Mucosa of rectum (tissue), 2 donors: ENCODE data around the gene TSACC.
"Not testable (repeated sequence)": the region's sequence is repeated elsewhere in the genome, so short reads cannot be mapped to it uniquely, and the experiment has no call there.

Experiments used
- H3K27ac ChIP-seq, 2 donors: one replicate each; pipeline ENCODE4 v1.7.0; 2013; ENCODE audit warnings: inconsistent platforms in 2 of 2, low read depth in 2 of 2, low read length in 2 of 2
- H3K27me3 ChIP-seq, 2 donors: one replicate each; pipeline ENCODE4 v1.7.0; 2013; ENCODE audit warnings: low read length in 2 of 2; ENCODE audit not compliant: control insufficient read depth in 2 of 2, insufficient read depth in 2 of 2
- H3K36me3 ChIP-seq, 2 donors: one replicate each; pipeline ENCODE4 v1.7.0; 2013; ENCODE audit warnings: low read length in 2 of 2; ENCODE audit not compliant: control insufficient read depth in 2 of 2, insufficient read depth in 2 of 2
- H3K4me1 ChIP-seq, 2 donors: one replicate each; pipeline ENCODE4 v1.7.0; 2013; ENCODE audit warnings: low read length in 2 of 2, mild to moderate bottlenecking in 1 of 2; ENCODE audit not compliant: control insufficient read depth in 2 of 2, insufficient read depth in 2 of 2
- H3K4me3 ChIP-seq, 2 donors: one replicate each; pipeline ENCODE4 v1.7.0; 2013; ENCODE audit warnings: low read length in 2 of 2
- H3K9ac ChIP-seq, 2 donors: one replicate each; pipeline ENCODE4 v1.7.0; 2013; ENCODE audit warnings: low read length in 2 of 2, low read depth in 1 of 2, mild to moderate bottlenecking in 1 of 2
- H3K9me3 ChIP-seq, 2 donors: one replicate each; pipeline ENCODE4 v1.7.0; 2013; ENCODE audit warnings: low read length in 2 of 2; ENCODE audit not compliant: control insufficient read depth in 2 of 2
- donor health status: healthy.
- donor health status: Normal muscosa, but diverticular disease.

The TSACC gene

DNA sequence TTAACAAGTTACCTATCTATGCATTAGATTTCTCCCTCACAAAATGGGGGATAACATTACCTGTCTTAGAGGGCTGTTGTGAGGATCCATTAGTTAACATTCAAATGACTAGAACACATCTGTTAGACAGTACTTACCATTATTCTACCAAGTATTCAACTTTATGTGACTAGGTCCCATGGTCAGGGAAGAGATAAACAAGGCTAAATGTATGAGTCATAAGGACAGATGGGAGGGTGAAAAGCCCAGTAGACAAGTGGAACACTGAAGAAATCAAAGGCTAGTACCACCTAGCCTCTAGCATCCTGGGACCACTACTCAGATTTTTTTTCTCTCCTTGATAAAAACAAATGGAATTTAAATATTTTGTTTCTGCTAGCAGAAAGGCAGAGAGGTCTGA lies 30.2 kb upstream of the TSACC start:
- H3K27ac ChIP-seq: no peak overlapping the region
- H3K4me1 ChIP-seq: no peaks in the 10 kb centered on the region
- peaks cover 34 to 50% of the 10 kb centered on the region in 2 donors for H3K36me3 ChIP-seq

DNA sequence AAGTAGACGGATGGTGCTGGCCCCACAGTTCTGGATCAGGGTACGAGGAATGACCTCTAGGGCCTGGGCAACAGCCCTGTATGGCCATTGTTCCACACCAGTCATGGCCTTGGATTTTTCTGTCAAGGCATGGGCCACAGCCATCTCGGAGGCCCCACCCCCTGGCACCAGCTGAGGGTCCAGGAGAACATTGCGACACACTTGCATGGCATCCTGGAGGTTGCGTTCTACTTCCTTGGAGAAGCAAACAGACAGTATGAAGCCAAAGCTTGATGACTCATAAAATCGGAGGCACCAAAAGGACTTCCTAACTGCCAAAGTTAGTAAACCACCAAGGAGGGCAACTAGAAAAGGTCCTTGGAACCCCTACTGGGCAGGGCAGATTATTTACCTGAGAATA lies 27.4 kb upstream of the TSACC start:
- Histone ChIP-seq H3K4me1 (no peaks in the 10 kb centered on the region), H3K4me3 (no peak overlapping the region), H3K27me3 (no peaks in the 10 kb centered on the region), H3K27ac (no peak overlapping the region), H3K9ac (no peak overlapping the region), H3K9me3 (no peaks in the 10 kb centered on the region), H3K36me3 (peaks cover 44 to 71% of the 10 kb centered on the region in 2 donors)

More for the DNA sequence above, 30.2 kb upstream of the TSACC start:
- H3K9me3 ChIP-seq: no peaks in the 10 kb centered on the region
- no peaks in the 10 kb centered on the region for H3K27me3 ChIP-seq
- no peak overlapping the region for H3K9ac ChIP-seq
- H3K4me3 ChIP-seq: no peak overlapping the region

DNA sequence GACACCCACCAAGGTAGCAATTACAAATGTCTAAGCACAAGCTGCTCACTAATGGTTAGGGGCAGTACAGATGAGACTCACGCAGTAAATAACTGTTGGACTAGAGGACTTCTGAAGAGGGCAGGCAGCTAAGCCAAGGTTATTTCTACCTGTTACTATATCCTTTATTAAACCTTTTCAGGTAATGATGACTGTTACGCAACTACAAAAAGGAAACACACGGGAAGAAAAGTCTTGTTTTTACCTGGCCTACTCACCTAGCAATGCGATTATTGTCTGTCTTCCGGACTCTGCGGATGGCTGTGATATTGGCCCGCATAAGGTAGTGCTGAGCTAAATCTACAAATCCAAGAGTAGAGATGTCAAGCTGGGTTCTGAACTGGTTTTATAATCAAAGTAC lies 21.4 kb upstream of the TSACC start:
- H3K4me1 ChIP-seq: no peaks in the 10 kb centered on the region
- peaks cover 55 to 78% of the 10 kb centered on the region in 2 donors for H3K36me3 ChIP-seq
- H3K4me3 ChIP-seq: no peak overlapping the region
- H3K27me3 ChIP-seq: no peaks in the 10 kb centered on the region
- no peak overlapping the region for H3K27ac ChIP-seq
- no peak overlapping the region for H3K9ac ChIP-seq
- H3K9me3 ChIP-seq: no peaks in the 10 kb centered on the region

DNA sequence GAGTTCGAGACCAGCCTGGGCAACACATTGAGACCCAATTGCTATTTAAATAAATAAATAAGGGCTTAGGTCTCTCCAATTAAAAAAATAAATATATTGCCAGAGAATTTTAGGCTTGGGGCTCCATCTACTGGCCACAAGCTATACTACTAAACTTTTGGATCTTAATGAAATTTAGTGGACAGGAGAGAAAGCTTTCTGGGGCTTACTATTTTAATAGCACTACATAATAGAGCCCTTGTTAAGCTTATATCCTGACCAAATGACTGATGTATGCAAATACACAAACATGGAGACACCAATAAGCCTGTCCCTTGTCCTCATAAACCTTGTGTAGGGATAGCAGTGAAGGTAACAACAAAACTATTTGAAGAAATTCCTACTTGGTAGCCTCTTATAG lies 18.7 kb upstream of the TSACC start:
- no peaks in the 10 kb centered on the region for H3K27me3 ChIP-seq
- H3K36me3 ChIP-seq: peaks cover 57 to 73% of the 10 kb centered on the region in 2 donors
- no peak overlapping the region for H3K27ac ChIP-seq
- no peaks in the 10 kb centered on the region for H3K9me3 ChIP-seq
- no peak overlapping the region for H3K9ac ChIP-seq
- H3K4me1 ChIP-seq: no peaks in the 10 kb centered on the region
- H3K4me3 ChIP-seq: no peak overlapping the region

DNA sequence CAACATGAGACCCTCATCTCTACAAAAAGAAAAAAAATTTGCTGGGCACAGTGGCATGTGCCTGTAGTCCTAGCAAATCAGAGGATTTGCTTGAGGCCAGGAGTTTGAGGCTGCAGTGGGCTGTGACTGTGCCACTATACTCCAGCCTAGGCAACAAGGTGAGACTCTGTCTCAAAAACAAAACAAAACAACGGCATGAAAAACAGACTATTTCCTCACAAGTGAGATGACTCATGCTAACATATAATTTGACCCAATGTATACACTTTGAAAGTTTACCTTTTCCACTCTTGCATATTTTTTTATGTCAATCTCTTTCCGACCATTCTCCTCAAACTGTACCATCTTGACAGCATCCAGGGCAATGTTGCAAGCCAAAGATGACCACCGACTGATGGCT lies 17.8 kb upstream of the TSACC start:
- no peaks in the 10 kb centered on the region for H3K9me3 ChIP-seq
- H3K4me1 ChIP-seq: no peaks in the 10 kb centered on the region
- H3K27ac ChIP-seq: no peak overlapping the region
- no peaks in the 10 kb centered on the region for H3K27me3 ChIP-seq
- no peak overlapping the region for H3K9ac ChIP-seq
- no peak overlapping the region for H3K4me3 ChIP-seq
- peaks cover 56 to 72% of the 10 kb centered on the region in 2 donors for H3K36me3 ChIP-seq

DNA sequence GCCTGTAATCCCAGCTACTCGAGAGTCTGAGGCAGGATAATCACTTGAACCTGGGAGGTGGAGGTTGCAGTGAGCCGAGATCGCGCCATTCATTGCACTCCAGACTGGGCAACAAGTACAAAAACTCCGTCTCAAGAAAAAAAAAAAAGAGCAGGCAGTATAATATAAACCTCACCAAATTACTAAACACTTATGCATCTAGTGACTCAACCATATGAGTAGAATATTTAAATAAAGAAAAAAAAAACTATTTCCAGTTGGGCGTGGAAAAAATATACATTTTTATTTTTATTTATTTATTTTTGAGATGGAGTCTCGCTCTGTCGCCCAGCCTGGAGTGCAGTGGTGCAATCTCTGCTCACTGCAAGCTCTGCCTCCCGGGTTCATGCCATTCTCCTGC lies 15.1 kb upstream of the TSACC start:
- H3K36me3 ChIP-seq: peaks cover 38 to 52% of the 10 kb centered on the region in 2 donors
- H3K4me3 ChIP-seq, H3K27me3 ChIP-seq, H3K9me3 ChIP-seq, H3K9ac ChIP-seq, H3K27ac ChIP-seq, H3K4me1 ChIP-seq: not testable (repeated sequence)

DNA sequence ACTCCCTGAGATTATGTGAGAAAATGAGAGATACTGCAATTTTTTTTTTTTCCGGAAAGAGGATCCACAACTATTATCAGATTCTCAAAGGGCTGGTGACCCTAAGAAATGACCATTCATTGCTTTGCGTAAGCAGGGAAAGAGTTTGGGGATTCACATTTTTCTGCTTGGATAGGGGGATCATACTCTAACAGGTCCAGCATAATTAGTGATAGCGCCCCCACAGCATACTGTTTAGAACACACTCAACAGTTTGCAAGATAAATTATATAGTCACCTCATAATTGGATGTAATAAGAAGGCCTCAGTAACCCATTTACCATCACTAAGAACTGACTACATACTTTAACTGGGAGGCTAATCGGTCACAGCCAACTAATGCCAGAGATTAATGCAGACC lies 2.1 kb upstream of the TSACC start:
- Histone ChIP-seq H3K4me3 (peak overlapping the region in 1 of 2 donors; percentile 17), H3K27ac (no peak overlapping the region), H3K9ac (peak overlapping the region in 1 of 2 donors; percentile 15), H3K27me3 (no peaks in the 10 kb centered on the region), H3K36me3 (peaks cover 28 to 35% of the 10 kb centered on the region in 2 donors), H3K9me3 (no peaks in the 10 kb centered on the region), H3K4me1 (peaks cover 9 to 13% of the 10 kb centered on the region in 2 donors)

DNA sequence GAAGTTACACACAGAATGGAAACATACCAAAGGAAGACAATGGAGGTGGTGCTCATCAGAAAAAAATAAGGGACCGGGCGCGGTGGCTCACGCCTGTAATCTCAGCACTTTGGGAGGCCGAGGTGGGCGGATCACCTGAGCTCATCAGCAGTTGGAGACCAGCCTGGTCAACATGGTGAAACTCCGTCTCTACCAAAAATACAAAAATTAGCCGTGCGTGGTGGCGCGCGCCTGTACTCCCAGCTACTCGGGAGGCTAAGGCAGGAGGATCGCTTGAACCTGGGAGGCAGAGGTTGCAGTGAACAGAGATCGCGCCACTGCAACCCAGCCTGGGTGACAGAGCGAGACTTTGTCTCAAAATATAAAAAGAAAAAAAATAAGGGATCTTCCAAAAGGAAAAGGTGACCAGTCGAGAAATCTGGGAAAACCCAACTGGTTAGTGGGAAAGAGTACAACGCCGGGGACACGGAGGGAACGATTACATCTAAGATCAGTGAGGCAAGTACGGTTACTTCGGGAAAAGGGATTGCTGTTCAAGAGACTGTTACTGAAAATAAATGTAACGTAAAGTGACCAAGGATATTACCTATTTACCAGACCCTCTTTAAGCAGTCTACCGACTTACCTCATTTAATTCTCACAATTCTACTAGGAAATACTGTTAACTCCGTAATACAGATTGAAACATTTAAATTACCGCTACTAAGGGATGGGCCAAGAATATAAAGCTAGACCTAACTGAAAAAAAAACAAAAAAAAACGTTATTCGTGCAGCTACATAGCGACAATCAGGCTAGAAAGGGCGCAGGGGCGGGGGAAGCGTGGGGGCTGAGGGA lies 1.1 kb upstream of the TSACC start:
- H3K9ac ChIP-seq: peak overlapping the region; percentile 44 to 88
- H3K4me1 ChIP-seq: peaks cover 9 to 13% of the 10 kb centered on the region in 2 donors
- H3K27ac ChIP-seq: peak overlapping the region; percentile 1 to 75
- H3K27me3 ChIP-seq: no peaks in the 10 kb centered on the region
- H3K9me3 ChIP-seq: no peaks in the 10 kb centered on the region
- peaks cover 27 to 28% of the 10 kb centered on the region in 2 donors for H3K36me3 ChIP-seq
- H3K4me3 ChIP-seq: peak overlapping the region; percentile 97 to 99

DNA sequence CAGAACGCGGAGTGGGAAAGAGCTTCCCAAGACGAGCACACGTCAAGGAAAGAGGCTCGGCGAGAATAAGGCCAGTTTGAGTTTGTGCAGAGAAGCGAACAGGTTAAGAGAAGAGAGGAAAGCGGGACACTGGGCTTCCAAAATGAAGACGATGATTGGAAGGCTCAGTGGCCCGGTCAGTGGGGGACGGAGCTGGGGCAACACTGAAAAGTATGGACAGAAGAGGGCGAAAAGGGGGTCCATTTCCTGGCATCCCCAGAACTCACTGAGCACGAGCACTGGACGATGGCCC lies 492 bp upstream of the TSACC start:
- peak overlapping the region; percentile 44 to 88 for H3K9ac ChIP-seq
- H3K27me3 ChIP-seq: no peaks in the 10 kb centered on the region
- peak overlapping the region; percentile 97 to 99 for H3K4me3 ChIP-seq
- H3K4me1 ChIP-seq: peaks cover 9 to 13% of the 10 kb centered on the region in 2 donors
- H3K9me3 ChIP-seq: no peaks in the 10 kb centered on the region
- peak overlapping the region; percentile 1 to 75 for H3K27ac ChIP-seq
- H3K36me3 ChIP-seq: peaks cover 23% of the 10 kb centered on the region in 2 donors

DNA sequence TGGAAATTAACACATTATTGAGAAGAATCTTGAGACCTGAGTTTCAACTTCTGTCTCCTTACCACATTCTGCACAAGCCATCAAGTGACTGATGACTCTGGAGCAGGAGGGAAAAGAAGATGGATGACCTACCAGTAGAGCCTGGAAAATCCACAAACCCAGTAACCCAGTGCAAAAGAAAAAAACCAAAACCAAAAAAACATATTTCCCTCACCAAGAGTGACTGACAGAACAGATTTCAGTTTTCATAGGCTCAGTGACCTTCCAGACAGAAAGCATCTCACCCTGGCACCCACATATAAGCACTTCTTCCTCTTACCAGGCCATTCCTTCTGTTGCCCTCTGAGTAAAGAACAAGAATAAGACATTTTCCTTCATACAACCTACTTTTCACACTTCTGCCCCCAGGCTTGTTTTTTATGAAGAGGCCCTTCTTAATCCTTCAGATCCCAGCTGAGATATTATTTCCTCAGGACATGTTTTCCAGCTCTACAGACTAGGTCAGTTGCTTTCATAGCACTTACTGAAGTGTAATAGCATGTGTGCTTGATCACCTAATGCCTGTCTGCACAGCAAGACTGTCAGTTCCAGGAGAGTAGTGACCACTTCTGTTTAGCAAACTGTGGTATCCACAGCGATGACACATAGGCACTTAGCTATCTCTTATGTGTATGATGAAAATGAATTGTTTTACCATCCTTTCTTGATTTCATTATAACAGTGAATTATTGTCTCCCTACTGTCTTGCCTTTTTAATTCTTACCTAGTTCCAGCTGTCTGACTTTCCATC lies 4.0 kb downstream of the TSACC start:
- Histone ChIP-seq H3K36me3 (no peaks in the 10 kb centered on the region), H3K27me3 (no peaks in the 10 kb centered on the region), H3K27ac (no peak overlapping the region), H3K4me3 (no peak overlapping the region), H3K4me1 (peaks cover 2% of the 10 kb centered on the region in 2 donors), H3K9ac (no peak overlapping the region), H3K9me3 (no peaks in the 10 kb centered on the region)
